Neural progenitor cell (in vitro differentiated cells): Measurements from ENCODE around the gene EYA4. TPM values are rescaled to one million over a fixed set of nuclear protein-coding genes. Genes with fewer than 3 reads are reported as not detected.

Experiments
- DNase-seq: peaks from one replicate; pipeline ENCODE4 v3.0.0-alpha.2; 2016; ENCODE audit warnings: low spot score
- H2AFZ ChIP-seq: fragments of 200-600 bp; sonication (generic); replicated peaks from 2 replicates; pipeline ENCODE4 v1.6.1; 2016; ENCODE audit warnings: antibody characterized with exemption
- H3F3A ChIP-seq: fragments of 200-600 bp; sonication (generic); 2 replicates; pipeline ENCODE4 v1.6.1; 2016; ENCODE audit warnings: antibody characterized with exemption, low read depth
- H3K27ac ChIP-seq: fragments of 200-600 bp; sonication (generic); 2 replicates; pipeline ENCODE4 v1.5.1; 2016; ENCODE audit warnings: mild to moderate bottlenecking
- H3K27me3 ChIP-seq: fragments of 200-600 bp; sonication (generic); 2 replicates; pipeline ENCODE4 v1.6.1; 2016; ENCODE audit warnings: mild to moderate bottlenecking, moderate library complexity
- H3K36me3 ChIP-seq: fragments of 200-600 bp; sonication (generic); 2 replicates; pipeline ENCODE4 v1.5.1; 2016
- H3K4me1 ChIP-seq: fragments of 200-600 bp; sonication (generic); 2 replicates; pipeline ENCODE4 v1.6.1; 2016; ENCODE audit warnings: mixed run types
- H3K4me2 ChIP-seq: fragments of 200-600 bp; sonication (generic); 2 replicates; pipeline ENCODE4 v1.6.1; 2016
- H3K4me3 ChIP-seq: fragments of 200-600 bp; sonication (generic); 2 replicates; pipeline ENCODE4 v1.5.1; 2016
- H3K79me2 ChIP-seq: fragments of 200-600 bp; sonication (generic); 2 replicates; pipeline ENCODE4 v1.6.1; 2016; ENCODE audit warnings: low read depth
- H3K9ac ChIP-seq: fragments of 200-600 bp; sonication (generic); 2 replicates; pipeline ENCODE4 v1.6.1; 2016
- H3K9me3 ChIP-seq: fragments of 200-600 bp; sonication (generic); 2 replicates; pipeline ENCODE4 v1.5.1; 2016; ENCODE audit warnings: low read depth
- H4K20me1 ChIP-seq: fragments of 200-600 bp; sonication (generic); 2 replicates; pipeline ENCODE4 v1.6.1; 2016; ENCODE audit warnings: low read depth
- H3K27ac Mint-ChIP-seq: 3 replicates; pipeline ENCODE4 v1.8.0; 2021; ENCODE audit warnings: mixed read lengths
- H3K27me3 Mint-ChIP-seq: 2 replicates; pipeline ENCODE4 v1.8.0; 2022; ENCODE audit warnings: low read depth, mild to moderate bottlenecking, inconsistent platforms, moderate library complexity, mixed read lengths; ENCODE audit not compliant: insufficient read depth
- H3K36me3 Mint-ChIP-seq: 3 replicates; pipeline ENCODE4 v1.8.0; 2021; ENCODE audit warnings: mixed read lengths
- H3K4me1 Mint-ChIP-seq: 3 replicates; pipeline ENCODE4 v1.8.0; 2021; ENCODE audit warnings: mixed read lengths
- H3K4me3 Mint-ChIP-seq: 3 replicates; pipeline ENCODE4 v1.8.0; 2021; ENCODE audit warnings: mild to moderate bottlenecking, moderate library complexity, mixed read lengths
- H3K9me3 Mint-ChIP-seq: 3 replicates; pipeline ENCODE4 v1.8.0; 2020; ENCODE audit warnings: mixed read lengths
- CTCF ChIP-seq: fragments of 200-600 bp; sonication (generic); IDR thresholded peaks from 2 replicates; pipeline ENCODE4 v1.5.1; 2017; ENCODE audit warnings: antibody characterized with exemption, mild to moderate bottlenecking
- EZH2 ChIP-seq: fragments of 200-600 bp; sonication (generic); IDR thresholded peaks from 2 replicates; pipeline ENCODE4 v1.6.1; 2017; ENCODE audit warnings: antibody characterized with exemption, mild to moderate bottlenecking, moderate library complexity
- EZH2phosphoT487 ChIP-seq: fragments of 200-600 bp; sonication (generic); IDR thresholded peaks from 2 replicates; pipeline ENCODE4 v1.6.1; 2017; ENCODE audit warnings: antibody characterized with exemption
- total RNA-seq: library from RNA; depleted of rRNA; stranded (reverse); fragments of >200 nt; gene quantifications from 2 replicates; pipeline ENCODE4 v1.2.3, GENCODE V29; 2015; ENCODE audit warnings: low replicate concordance

EYA4 gene
- total RNA-seq, 1 donor from 2014 or later, result 2.4 TPM

GRCh38 chr6:133268621-133269020 is 27.5 kb downstream of the EYA4 start:
- Mint-ChIP-seq H3K27ac (no peak overlapping the region), H3K36me3 (no peaks in the 10 kb centered on the region), H3K4me1 (no peaks in the 10 kb centered on the region), H3K4me3 (no peak overlapping the region), H3K9me3 (no peaks in the 10 kb centered on the region), H3K27me3 (peaks cover 2% of the 10 kb centered on the region)
- no peaks in the 10 kb centered on the region for H3F3A ChIP-seq
- no peaks in the 10 kb centered on the region for H3K4me1 ChIP-seq
- H3K9me3 ChIP-seq, result no peaks in the 10 kb centered on the region
- no peaks in the 10 kb centered on the region for H3K36me3 ChIP-seq
- H3K79me2 ChIP-seq, result no peaks in the 10 kb centered on the region
- no peaks in the 10 kb centered on the region for H4K20me1 ChIP-seq
- H3K9ac ChIP-seq, result no peak overlapping the region
- TF ChIP-seq EZH2 (no peak), CTCF (no peak), EZH2phosphoT487 (no peak)
- H3K27me3 ChIP-seq, result no peaks in the 10 kb centered on the region
- H3K4me2 ChIP-seq, result no peak overlapping the region
- no peak overlapping the region for H3K4me3 ChIP-seq
- no peak overlapping the region for H3K27ac ChIP-seq
- no peak overlapping the region for H2AFZ ChIP-seq
- no peak for DNase-seq

GRCh38 chr6:133274813-133275212 is 33.7 kb downstream of the EYA4 start:
- Mint-ChIP-seq H3K4me3 (no peak overlapping the region), H3K27ac (no peak overlapping the region), H3K36me3 (no peaks in the 10 kb centered on the region), H3K9me3 (no peaks in the 10 kb centered on the region), H3K27me3 (no peaks in the 10 kb centered on the region), H3K4me1 (peaks cover 12% of the 10 kb centered on the region)
- no peak for DNase-seq
- Histone ChIP-seq H3K79me2 (no peaks in the 10 kb centered on the region), H3K9me3 (no peaks in the 10 kb centered on the region), H3K4me1 (peaks cover 19% of the 10 kb centered on the region), H3K27me3 (no peaks in the 10 kb centered on the region), H2AFZ (peak overlapping the region; percentile 36), H3K9ac (no peak overlapping the region), H3F3A (no peaks in the 10 kb centered on the region), H3K4me2 (no peak overlapping the region), H4K20me1 (no peaks in the 10 kb centered on the region), H3K27ac (no peak overlapping the region), H3K36me3 (no peaks in the 10 kb centered on the region), H3K4me3 (no peak overlapping the region)
- TF ChIP-seq CTCF (no peak), EZH2 (no peak), EZH2phosphoT487 (no peak)

- Mint-ChIP-seq H3K27ac (no peak overlapping the region), H3K27me3 (no peaks in the 10 kb centered on the region), H3K4me3 (no peak overlapping the region), H3K36me3 (no peaks in the 10 kb centered on the region), H3K4me1 (peaks cover 12% of the 10 kb centered on the region), H3K9me3 (no peaks in the 10 kb centered on the region)
- Histone ChIP-seq H3K27me3 (no peaks in the 10 kb centered on the region), H3K4me1 (peaks cover 19% of the 10 kb centered on the region), H4K20me1 (no peaks in the 10 kb centered on the region), H3K9ac (no peak overlapping the region), H3K36me3 (no peaks in the 10 kb centered on the region), H3K9me3 (no peaks in the 10 kb centered on the region), H3F3A (no peaks in the 10 kb centered on the region), H2AFZ (peak overlapping the region; percentile 36), H3K4me3 (no peak overlapping the region), H3K27ac (no peak overlapping the region), H3K4me2 (no peak overlapping the region), H3K79me2 (no peaks in the 10 kb centered on the region)
- DNase-seq, result no peak
- TF ChIP-seq CTCF (no peak), EZH2phosphoT487 (no peak), EZH2 (no peak)
These were observed 34.1 kb downstream of the EYA4 start for GRCh38 chr6:133275213-133275612.
